H1 (cell line): ENCODE data around the gene RABGAP1. TPM values are rescaled to one million over a fixed set of nuclear protein-coding genes. Genes with fewer than 3 reads are reported as not detected.
A peak's percentile ranks its signal among the peaks of the same experiment; 100 is the strongest.

Source experiments
- ASH2L ChIP-seq: fragments of 200-600, 300-600 bp; sonication (generic); IDR thresholded peaks from one replicate; pipeline ENCODE4 v1.7.1; 2017; ENCODE audit warnings: low read length
- CBX8 ChIP-seq: fragments of 300-800, 300-1000 bp; sonication (generic); IDR thresholded peaks from 2 replicates; pipeline ENCODE4 v1.7.1; 2016; ENCODE audit warnings: low read depth, low read length, borderline replicate concordance
- CHD2 ChIP-seq: IDR thresholded peaks from 2 replicates; pipeline ENCODE4 v1.6.1; 2012; ENCODE audit warnings: low read length, improper control_type of control experiment
- CREB1 ChIP-seq: IDR thresholded peaks from 2 replicates; pipeline ENCODE4 v1.6.1; 2012; ENCODE audit warnings: inconsistent platforms
- FOSL1 ChIP-seq: IDR thresholded peaks from 2 replicates; pipeline ENCODE4 v1.6.1; 2011; ENCODE audit warnings: mild to moderate bottlenecking, low read depth, low read length, moderate library complexity; ENCODE audit not compliant: insufficient read depth
- HDAC2 ChIP-seq, 2 experiments: fragments of 300-600 bp in 1 of 2; sonication (generic) in 1 of 2; IDR thresholded peaks; 2 replicates each; pipeline ENCODE4 v1.6.1; 2011 to 2012; ENCODE audit warnings: low read depth in 2 of 2, low read length in 2 of 2, mild to moderate bottlenecking in 2 of 2, moderate library complexity in 2 of 2, borderline replicate concordance in 1 of 2, inconsistent platforms in 1 of 2
- JUND ChIP-seq: IDR thresholded peaks from 2 replicates; pipeline ENCODE4 v1.6.1; 2011; ENCODE audit warnings: mild to moderate bottlenecking, improper control_type of control experiment, low read length
- PHF8 ChIP-seq: fragments of 200-600 bp; sonication (generic); conservative IDR thresholded peaks from 2 replicates; pipeline ENCODE4 v1.7.1; 2012; ENCODE audit warnings: low read depth, mild to moderate bottlenecking, inconsistent platforms, low read length, moderate library complexity
- POLR2A ChIP-seq, 2 experiments: IDR thresholded peaks; 1 replicate in 1 of 2; 2 replicates in 1 of 2; pipeline ENCODE4 v1.6.1; 2011; ENCODE audit warnings: low read depth in 2 of 2, low read length in 2 of 2, mild to moderate bottlenecking in 2 of 2; ENCODE audit errors: control extremely low read depth in 1 of 2
- POLR2AphosphoS5 ChIP-seq: IDR thresholded peaks from 2 replicates; pipeline ENCODE4 v1.6.1; 2011; ENCODE audit warnings: low read depth, low read length
- RBBP5 ChIP-seq: IDR thresholded peaks from 2 replicates; pipeline ENCODE4 v1.7.1; 2012; ENCODE audit warnings: low read depth, mild to moderate bottlenecking, inconsistent platforms, low read length, moderate library complexity, borderline replicate concordance
- SIX5 ChIP-seq: IDR thresholded peaks from 2 replicates; pipeline ENCODE4 v1.6.1; 2011; ENCODE audit warnings: mild to moderate bottlenecking, low read depth, low read length
- SP1 ChIP-seq: IDR thresholded peaks from 2 replicates; pipeline ENCODE4 v1.6.1; 2011; ENCODE audit warnings: low read depth, low read length
- TAF1 ChIP-seq: IDR thresholded peaks from 2 replicates; pipeline ENCODE4 v1.6.1; 2011; ENCODE audit warnings: mild to moderate bottlenecking, low read depth, low read length
- TAF7 ChIP-seq: optimal IDR thresholded peaks from 2 replicates; pipeline ENCODE3; 2011; ENCODE audit warnings: low read depth, mild to moderate bottlenecking, inconsistent platforms, low read length, moderate library complexity, borderline replicate concordance
- TBP ChIP-seq: IDR thresholded peaks from 2 replicates; pipeline ENCODE4 v1.6.1; 2011; ENCODE audit warnings: low read depth, low read length, improper control_type of control experiment
- polyA plus RNA-seq, 7 experiments: library from polyadenylated mRNA; depleted of rRNA in 3 of 7; stranded (reverse) in 5 of 7; unstranded in 2 of 7; fragments of >200 nt in 5 of 7; fragments of 200-250 nt in 2 of 7; gene quantifications; 1 replicate in 5 of 7; 2 replicates in 1 of 7; 4 replicates in 1 of 7; pipeline versions ENCODE4 v1.2.1 to v1.2.3, GENCODE V29; 2011 to 2013; ENCODE audit warnings: missing spikeins in 2 of 7, mixed read lengths in 2 of 7
- total RNA-seq: library from RNA; stranded (reverse); fragmentation: NEBNext Ultra II Directional; extraction: Animal tissue kit (Norgen Biotek cat#: 25700); gene quantifications from 2 replicates; pipeline ENCODE4 v1.2.1, GENCODE V29; 2021

RABGAP1 gene
- total and polyA plus RNA-seq, 2 of the 8 experiments (the other 6 are each of a cell fraction or from before 2014, with no cell fraction given), result 15.7 to 38.3 TPM

- TF ChIP-seq JUND (no peak), POLR2A (IDR thresholded peaks at IDR 0.05; ENCODE audit: control extremely low read depth in 1 of 2, low read depth in 2 of 2, low read length in 2 of 2) (peak; percentile 94 to 95), ASH2L (peak; percentile 91), FOSL1 (no peak), POLR2AphosphoS5 (peak; percentile 90), SP1 (peak; percentile 77), HDAC2 (IDR thresholded peaks at IDR 0.05; ENCODE audit: borderline replicate concordance in 1 of 2, low read depth in 2 of 2, low read length in 2 of 2) (no peak), RBBP5 (peak; percentile 97; the same call in 1 of the 2 replicates), TAF7 (peak; percentile 65), PHF8 (peak; percentile 100), SIX5 (no peak), TAF1 (peak; percentile 84), TBP (peak; percentile 64), CBX8 (no peak), CHD2 (no peak), CREB1 (peak; percentile 91)
Observed at GRCh38 chr9:122940749-122941581, at the start of gene RABGAP1 (continued).
